Inflammatory macrophage treated with lipopolysaccharide for 1 hour (primary cell): ENCODE results near the gene PIAS4.

Experiments used
- DNase-seq, 2 donors: peaks; one replicate each; pipeline ENCODE4 v3.0.0-alpha.2; 2020 to 2022

PIAS4 gene

GRCh38 chr19:4023600-4024398, 16.3 kb downstream of the PIAS4 start:
- DNase-seq = no peak

DNA sequence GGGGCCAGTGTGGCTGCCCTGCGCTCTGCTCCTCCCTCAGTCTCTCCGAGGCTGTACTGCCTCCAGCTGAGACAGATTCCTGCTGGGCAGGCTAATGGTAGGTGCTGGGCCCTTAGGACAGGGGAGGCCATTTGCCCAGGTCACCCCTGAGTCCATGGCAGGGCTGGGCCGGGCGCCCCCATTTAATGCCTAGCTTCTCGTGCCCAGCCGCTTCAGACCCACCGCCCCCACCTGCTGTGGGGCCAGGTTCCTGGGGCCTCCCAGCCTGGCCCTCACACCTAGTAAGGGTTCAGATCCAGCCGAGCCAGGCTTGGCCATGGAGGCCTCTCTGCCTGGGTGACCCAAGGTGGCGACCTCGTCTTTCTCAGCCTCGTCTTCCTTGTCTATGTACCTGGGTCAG, 17.8 kb downstream of the PIAS4 start:
- DNase-seq = no peak

DNA sequence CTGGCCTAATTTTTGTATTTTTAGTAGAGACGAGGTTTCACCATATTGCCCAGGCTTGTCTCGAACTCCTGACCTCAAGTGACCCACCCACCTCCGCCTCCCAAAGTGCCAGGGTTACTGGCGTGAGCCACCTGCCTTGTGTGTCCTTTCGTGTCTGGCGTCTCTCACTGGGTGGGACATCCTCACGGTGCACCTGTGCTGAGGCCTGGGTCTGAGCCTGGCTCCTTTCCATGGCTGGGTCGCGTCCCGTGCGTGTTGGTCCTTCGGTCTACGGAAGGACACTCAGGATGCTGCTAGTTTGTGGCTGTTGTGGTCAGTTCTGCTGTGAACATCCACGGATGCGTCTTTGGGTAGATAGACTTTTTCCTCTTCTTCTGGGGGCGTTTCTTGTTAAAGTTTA, 19.6 kb downstream of the PIAS4 start:
- no peak for DNase-seq

GRCh38 chr19:4028334-4029246, 21.1 kb downstream of the PIAS4 start:
- DNase-seq = no peak

DNA sequence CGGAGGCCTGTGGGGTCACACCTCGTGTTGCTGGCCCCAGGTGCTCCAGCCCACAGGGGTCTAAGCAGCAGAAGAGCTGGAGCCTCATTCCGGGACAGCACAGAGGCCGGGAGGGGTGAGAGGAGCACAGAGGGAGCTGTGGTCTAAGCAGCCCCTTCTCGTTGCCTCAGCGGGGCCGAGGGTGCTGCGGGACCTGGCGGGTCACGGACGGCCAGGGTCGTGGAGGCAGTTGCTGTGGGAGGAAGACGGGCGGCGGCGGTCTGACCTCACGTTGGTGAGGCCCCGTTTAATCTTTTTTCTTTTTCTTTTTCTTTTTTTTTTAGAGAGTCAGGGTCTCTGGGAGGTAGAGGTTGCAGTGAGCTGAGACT, 21.7 kb downstream of the PIAS4 start:
- DNase-seq = no peak

GRCh38 chr19:4030552-4030951, 23.0 kb downstream of the PIAS4 start:
- DNase-seq = no peak

DNA sequence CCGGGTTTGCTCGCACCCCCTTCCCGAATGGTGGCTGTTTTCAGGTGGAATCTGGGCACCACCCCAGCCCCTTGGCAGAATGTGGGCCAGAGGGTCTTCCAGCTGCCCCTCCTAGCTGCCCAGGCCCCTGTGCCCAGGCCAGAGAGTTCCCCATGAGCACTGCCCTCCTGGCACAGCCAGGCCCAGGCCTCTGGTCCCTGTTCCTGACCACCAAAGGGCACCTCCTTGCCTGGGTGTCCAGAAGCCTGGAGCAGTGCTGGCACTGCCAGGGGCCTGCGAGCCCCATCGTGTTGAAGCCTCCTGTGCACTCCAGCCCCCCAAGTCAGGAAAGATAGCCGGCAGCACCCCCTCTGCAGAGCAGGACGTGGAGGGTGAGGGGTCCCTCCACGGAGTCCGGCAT, 23.4 kb downstream of the PIAS4 start:
- DNase-seq = no peak

DNA sequence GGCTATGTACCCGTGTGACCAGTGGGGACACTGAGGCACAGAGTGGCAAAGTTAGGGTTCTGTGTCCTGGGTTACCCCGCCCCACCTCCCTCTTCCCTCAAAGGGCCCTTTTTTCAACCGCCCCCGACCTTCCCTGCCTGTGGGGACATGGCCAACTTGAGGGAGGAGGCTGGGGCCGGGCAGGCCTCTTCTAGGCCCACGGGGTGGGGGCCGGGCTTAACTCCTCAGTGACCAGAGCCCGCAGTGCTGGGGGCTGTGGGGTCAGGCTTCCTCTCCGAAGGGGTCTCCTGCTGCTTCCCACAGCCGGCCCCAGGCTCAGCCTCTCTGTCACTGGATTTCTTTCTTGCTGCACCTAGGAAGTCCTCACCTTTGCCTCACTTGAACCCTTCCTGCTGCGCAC, 23.9 kb downstream of the PIAS4 start:
- no peak for DNase-seq

- DNase-seq = no peak
Observed at GRCh38 chr19:4032436-4032835, 24.9 kb downstream of the PIAS4 start.

DNA sequence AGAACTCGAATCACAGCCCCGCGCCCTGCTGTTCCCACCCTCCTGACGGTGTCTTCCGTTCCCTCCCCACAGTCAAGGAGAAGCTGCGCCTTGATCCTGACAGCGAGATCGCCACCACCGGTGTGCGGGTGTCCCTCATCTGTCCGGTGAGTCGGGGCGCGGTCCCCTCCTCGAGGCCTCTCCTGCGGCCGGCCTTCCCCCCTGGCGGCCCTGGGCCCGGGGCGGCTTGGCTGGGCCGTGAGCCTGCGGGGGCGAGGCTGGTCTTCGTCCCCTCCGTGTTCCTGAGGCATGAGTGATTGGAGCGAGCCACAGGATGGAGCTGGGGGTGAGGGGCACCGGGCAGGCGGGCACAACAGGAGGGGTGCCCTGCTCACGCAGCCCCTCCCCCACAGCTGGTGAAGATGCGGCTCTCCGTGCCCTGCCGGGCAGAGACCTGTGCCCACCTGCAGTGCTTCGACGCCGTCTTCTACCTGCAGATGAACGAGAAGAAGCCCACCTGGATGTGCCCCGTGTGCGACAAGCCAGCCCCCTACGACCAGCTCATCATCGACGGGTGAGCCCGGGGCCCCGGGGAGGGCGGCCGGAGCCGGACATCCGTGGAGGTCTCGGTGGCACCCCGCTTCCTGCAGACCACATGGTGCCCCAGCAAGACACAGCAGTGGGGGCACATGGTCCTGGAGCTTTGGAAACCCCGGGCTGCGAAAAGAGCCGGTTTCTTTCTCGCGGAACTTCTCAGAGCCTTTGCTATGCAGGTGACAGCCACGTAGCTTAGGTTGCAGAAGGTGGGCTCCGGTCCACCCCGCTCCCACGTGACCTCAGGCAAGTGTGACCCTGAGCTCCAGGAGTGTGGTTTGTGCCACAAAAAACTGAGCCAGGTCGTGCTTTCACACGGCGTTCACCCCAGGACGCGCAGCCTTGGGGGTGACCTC, 25.8 kb downstream of the PIAS4 start:
- DNase-seq = no peak

DNA sequence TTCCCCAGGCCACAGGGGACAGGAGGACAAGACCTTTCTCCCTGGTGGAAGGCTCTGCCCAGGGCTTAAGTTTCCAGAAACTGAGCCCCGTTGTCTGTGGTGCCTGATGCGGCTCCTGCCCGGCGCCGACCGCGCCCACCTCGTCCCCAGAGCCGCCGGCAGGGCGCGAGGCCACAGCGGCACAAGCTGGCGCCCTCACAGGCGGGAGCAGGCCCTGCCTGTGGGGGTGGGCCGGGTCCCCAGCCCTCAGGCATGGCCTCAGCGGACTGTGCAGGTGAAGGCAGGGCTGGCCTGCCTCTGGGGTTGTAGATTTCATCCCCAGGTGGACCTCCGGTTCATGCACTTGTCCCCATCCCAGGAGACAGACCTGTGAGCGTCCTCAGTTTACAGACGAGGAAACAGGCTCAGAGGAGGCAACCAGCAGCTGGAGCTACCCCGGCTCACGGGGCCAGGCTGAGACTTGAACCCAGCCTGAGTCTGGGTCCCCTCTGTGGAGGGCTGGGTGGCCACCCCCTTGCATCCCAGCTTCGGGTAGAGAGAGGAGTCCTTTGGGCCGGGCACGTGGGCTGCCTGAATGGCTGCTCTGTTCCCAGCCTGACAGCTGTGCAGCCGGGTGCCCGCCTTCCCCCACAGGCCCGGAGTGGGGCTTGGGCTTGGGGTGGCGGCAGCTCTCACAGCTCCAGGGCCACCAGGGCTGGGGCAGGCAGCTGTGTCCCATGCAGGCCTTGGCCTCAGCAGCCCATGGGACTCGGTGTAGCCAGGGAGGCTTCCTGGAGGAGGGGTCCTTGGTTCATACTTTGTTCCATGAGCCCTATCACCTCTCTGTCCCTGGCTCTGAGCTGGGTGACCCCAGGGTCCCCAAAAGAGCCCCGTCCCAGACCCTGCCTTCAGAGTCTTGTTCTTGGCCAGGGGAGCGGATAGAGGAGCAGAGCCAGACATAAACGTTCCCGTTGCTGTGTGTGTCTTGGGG, 26.8 kb downstream of the PIAS4 start:
- DNase-seq = no peak

GRCh38 chr19:4035018-4035566, 27.6 kb downstream of the PIAS4 start:
- no peak for DNase-seq

DNA sequence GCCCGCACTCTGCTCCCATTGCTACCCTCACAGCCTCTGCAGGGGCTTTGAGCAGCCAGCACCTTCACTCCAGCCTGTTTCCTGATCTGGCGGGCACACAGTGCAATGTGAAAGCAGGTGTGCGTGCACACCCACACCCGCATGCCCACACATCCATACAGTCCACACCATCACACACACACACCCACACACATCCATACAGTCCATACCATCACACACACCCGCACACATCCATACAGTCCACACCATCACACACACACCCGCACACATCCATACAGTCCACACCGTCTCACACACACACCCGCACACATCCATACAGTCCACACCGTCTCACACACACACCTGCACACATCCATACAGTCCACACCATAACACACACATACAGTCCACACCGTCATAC, 28.0 kb downstream of the PIAS4 start:
- DNase-seq = no peak

GRCh38 chr19:4036576-4037300, 29.2 kb downstream of the PIAS4 start:
- DNase-seq = no peak

DNA sequence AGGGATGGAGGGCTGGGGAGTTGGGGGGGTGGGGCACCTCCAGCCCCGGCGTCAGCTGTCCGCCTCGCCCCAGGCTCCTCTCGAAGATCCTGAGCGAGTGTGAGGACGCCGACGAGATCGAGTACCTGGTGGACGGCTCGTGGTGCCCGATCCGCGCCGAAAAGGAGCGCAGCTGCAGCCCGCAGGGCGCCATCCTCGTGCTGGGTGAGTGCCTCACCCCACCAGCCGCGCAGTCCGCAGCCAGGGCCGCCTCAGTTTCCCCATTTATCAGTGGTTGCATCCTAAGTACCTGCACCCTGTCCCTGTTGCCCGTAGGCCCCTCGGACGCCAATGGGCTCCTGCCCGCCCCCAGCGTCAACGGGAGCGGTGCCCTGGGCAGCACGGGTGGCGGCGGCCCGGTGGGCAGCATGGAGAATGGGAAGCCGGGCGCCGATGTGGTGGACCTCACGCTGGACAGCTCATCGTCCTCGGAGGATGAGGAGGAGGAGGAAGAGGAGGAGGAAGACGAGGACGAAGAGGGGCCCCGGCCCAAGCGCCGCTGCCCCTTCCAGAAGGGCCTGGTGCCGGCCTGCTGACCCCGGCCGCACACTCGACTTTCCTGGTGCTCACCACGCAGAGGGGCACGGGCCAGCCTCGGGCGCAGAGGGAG, 29.9 kb downstream of the PIAS4 start:
- DNase-seq = no peak

- no peak for DNase-seq
Observed at GRCh38 chr19:4038057-4038456, 30.5 kb downstream of the PIAS4 start.

- DNase-seq = no peak
Observed at GRCh38 chr19:4038661-4039423, 31.3 kb downstream of the PIAS4 start.

- no peak for DNase-seq
Observed at GRCh38 chr19:4042064-4042730, 34.7 kb downstream of the PIAS4 start.

GRCh38 chr19:4042731-4043082, 35.2 kb downstream of the PIAS4 start:
- no peak for DNase-seq
